ENCODE results near the gene POLR1G.
"Not testable (repeated sequence)": the region's sequence is repeated elsewhere in the genome, so short reads cannot be mapped to it uniquely, and the experiment has no call there.

Gene POLR1G

DNA sequence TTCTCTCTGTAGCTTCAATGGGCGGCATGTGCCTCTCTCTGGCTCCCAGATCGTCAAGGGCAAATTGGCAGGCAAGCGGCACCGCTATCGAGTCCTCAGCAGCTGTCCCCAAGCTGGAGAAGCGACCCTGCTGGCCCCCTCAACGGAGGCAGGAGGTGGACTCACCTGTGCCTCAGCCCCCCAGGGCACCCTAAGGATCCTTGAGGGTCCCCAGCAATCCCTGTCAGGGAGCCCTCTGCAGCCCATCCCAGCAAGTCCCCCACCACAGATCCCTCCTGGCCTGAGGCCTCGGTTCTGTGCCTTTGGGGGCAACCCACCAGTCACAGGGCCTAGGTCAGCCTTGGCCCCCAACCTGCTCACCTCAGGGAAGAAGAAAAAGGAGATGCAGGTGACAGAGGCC is 1.7 kb downstream of the POLR1G start:
- no peak overlapping the region for H3K4me3 ChIP-seq (ENCODE audit: low read depth in 1 of 2, low read length in 2 of 2)
- no peak overlapping the region for H3K27ac ChIP-seq (ENCODE audit: low read depth, low read length)
- peaks cover 3 to 5% of the 10 kb centered on the region in 2 donors for H3K27me3 ChIP-seq (ENCODE audit: control insufficient read depth in 1 of 2, insufficient read depth in 2 of 2, low read length in 2 of 2)
- H3K9ac ChIP-seq (ENCODE audit: low read depth in 1 of 2, low read length in 2 of 2): no peak overlapping the region
- H3K4me1 ChIP-seq (ENCODE audit: control insufficient read depth in 1 of 2, insufficient read depth in 2 of 2, low read length in 2 of 2): peaks cover 20 to 39% of the 10 kb centered on the region in 2 donors
- peaks cover 0 to 3% of the 10 kb centered on the region in 2 donors for H3K36me3 ChIP-seq (ENCODE audit: control insufficient read depth in 1 of 2, insufficient read depth in 2 of 2, low read length in 2 of 2)
- H3K9me3 ChIP-seq (ENCODE audit: control insufficient read depth in 1 of 2, low read length in 2 of 2): no peaks in the 10 kb centered on the region

DNA sequence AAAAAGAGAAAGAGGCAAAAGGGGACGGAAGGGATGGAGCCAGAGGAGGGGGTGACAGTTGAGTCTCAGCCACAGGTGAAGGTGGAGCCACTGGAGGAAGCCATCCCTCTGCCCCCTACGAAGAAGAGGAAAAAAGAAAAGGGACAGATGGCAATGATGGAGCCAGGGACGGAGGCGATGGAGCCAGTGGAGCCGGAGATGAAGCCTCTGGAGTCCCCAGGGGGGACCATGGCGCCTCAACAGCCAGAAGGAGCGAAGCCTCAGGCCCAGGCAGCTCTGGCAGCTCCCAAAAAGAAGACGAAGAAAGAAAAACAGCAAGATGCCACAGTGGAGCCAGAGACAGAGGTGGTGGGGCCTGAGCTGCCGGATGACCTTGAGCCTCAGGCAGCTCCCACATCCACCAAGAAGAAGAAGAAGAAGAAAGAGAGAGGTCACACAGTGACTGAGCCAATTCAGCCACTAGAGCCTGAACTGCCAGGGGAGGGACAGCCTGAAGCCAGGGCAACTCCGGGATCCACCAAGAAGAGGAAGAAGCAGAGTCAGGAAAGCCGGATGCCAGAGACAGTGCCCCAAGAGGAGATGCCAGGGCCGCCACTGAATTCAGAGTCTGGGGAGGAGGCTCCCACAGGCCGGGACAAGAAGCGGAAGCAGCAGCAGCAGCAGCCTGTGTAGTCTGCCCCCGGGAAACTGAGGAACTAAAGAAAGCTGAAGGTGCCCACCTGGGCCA is 2.5 kb downstream of the POLR1G start:
- H3K9me3 ChIP-seq (ENCODE audit: control insufficient read depth in 1 of 2, low read length in 2 of 2): no peaks in the 10 kb centered on the region
- H3K9ac ChIP-seq (ENCODE audit: low read depth in 1 of 2, low read length in 2 of 2): no peak overlapping the region

DNA sequence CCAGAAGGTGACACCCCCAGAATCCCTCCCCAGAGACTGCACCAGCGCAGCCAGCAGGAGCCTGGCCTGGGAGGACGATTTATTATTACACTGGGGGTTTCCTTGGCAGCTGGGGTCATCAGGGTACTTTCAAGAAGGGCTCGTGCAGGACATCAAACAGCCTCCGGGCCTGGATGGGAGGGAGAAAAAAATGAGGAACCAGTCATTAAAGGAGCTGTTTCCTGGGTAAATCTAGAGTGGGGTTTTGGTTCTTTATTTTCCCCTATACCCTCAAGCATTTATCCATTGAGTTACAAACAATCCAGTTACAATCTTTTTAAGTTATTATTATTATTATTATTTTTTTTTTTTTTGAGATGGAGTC is 3.1 kb downstream of the POLR1G start:
- H3K9me3 ChIP-seq (ENCODE audit: control insufficient read depth in 1 of 2, low read length in 2 of 2): no peaks in the 10 kb centered on the region
- H3K27me3 ChIP-seq (ENCODE audit: control insufficient read depth in 1 of 2, insufficient read depth in 2 of 2, low read length in 2 of 2): peaks cover 0 to 3% of the 10 kb centered on the region in 2 donors
- H3K27ac ChIP-seq (ENCODE audit: low read depth, low read length): no peak overlapping the region
- H3K4me3 ChIP-seq (ENCODE audit: low read depth in 1 of 2, low read length in 2 of 2): no peak overlapping the region
- peaks cover 9 to 25% of the 10 kb centered on the region in 2 donors for H3K4me1 ChIP-seq (ENCODE audit: control insufficient read depth in 1 of 2, insufficient read depth in 2 of 2, low read length in 2 of 2)
- peaks cover 8 to 17% of the 10 kb centered on the region in 2 donors for H3K36me3 ChIP-seq (ENCODE audit: control insufficient read depth in 1 of 2, insufficient read depth in 2 of 2, low read length in 2 of 2)
- no peak overlapping the region for H3K9ac ChIP-seq (ENCODE audit: low read depth in 1 of 2, low read length in 2 of 2)

More for the DNA sequence above, 2.5 kb downstream of the POLR1G start:
- H3K27ac ChIP-seq (ENCODE audit: low read depth, low read length): no peak overlapping the region
- H3K4me3 ChIP-seq (ENCODE audit: low read depth in 1 of 2, low read length in 2 of 2): no peak overlapping the region
- H3K4me1 ChIP-seq (ENCODE audit: control insufficient read depth in 1 of 2, insufficient read depth in 2 of 2, low read length in 2 of 2): peaks cover 12 to 30% of the 10 kb centered on the region in 2 donors
- H3K36me3 ChIP-seq (ENCODE audit: control insufficient read depth in 1 of 2, insufficient read depth in 2 of 2, low read length in 2 of 2): peaks cover 8 to 12% of the 10 kb centered on the region in 2 donors
- peaks cover 2 to 5% of the 10 kb centered on the region in 2 donors for H3K27me3 ChIP-seq (ENCODE audit: control insufficient read depth in 1 of 2, insufficient read depth in 2 of 2, low read length in 2 of 2)

DNA sequence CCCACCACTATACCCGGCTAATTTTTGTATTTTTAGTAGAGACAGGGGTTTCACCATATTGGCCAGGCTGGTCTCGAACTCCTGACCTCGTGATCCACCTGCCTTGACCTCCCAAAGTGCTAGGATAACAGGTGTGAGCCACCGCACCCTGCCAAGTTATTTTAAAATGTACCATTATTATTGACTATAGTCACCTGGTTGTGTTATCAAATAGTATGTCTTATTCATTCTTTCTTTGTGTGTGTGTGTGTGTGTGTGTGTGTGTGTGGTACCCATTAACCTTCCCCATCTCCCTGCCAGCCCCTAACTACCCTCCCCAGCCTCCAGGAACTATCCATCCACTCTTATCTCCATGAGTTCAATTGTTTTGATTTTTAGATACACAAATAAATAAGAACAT is 3.9 kb downstream of the POLR1G start:
- not testable (repeated sequence) for H3K27ac ChIP-seq (ENCODE audit: low read depth, low read length); H3K27me3 ChIP-seq (ENCODE audit: control insufficient read depth in 1 of 2, insufficient read depth in 2 of 2, low read length in 2 of 2); H3K4me3 ChIP-seq (ENCODE audit: low read depth in 1 of 2, low read length in 2 of 2); H3K9ac ChIP-seq (ENCODE audit: low read depth in 1 of 2, low read length in 2 of 2); H3K9me3 ChIP-seq (ENCODE audit: control insufficient read depth in 1 of 2, low read length in 2 of 2)
- H3K4me1 ChIP-seq (ENCODE audit: control insufficient read depth in 1 of 2, insufficient read depth in 2 of 2, low read length in 2 of 2): peaks cover 2 to 17% of the 10 kb centered on the region in 2 donors
- peaks cover 8 to 22% of the 10 kb centered on the region in 2 donors for H3K36me3 ChIP-seq (ENCODE audit: control insufficient read depth in 1 of 2, insufficient read depth in 2 of 2, low read length in 2 of 2)

DNA sequence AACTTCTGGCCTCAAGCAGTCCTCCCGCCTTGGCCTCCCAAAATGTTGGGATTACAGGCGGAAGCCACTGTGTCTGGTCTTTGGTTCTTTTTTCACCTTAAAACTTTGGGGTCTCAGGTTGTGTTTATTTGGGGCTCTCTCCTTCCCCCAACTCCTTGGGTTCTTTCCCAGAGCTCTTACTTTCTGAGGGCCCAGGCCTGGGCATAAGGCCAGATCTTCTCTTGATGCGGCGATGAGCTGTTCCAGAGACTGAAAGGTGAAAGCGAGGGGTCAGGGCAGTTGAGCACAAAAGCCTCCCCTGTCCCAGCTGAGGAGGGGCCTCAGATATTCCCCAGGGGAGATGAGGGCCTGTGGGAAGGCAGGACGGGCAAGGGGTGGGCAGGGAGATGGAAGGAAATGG is 7.1 kb downstream of the POLR1G start:
- Histone ChIP-seq H3K27me3 (ENCODE audit: control insufficient read depth in 1 of 2, insufficient read depth in 2 of 2, low read length in 2 of 2) (no peaks in the 10 kb centered on the region), H3K36me3 (ENCODE audit: control insufficient read depth in 1 of 2, insufficient read depth in 2 of 2, low read length in 2 of 2) (peaks cover 17 to 33% of the 10 kb centered on the region in 2 donors), H3K9me3 (ENCODE audit: control insufficient read depth in 1 of 2, low read length in 2 of 2) (no peaks in the 10 kb centered on the region), H3K4me3 (ENCODE audit: low read depth in 1 of 2, low read length in 2 of 2) (no peak overlapping the region), H3K27ac (ENCODE audit: low read depth, low read length) (no peak overlapping the region), H3K9ac (ENCODE audit: low read depth in 1 of 2, low read length in 2 of 2) (no peak overlapping the region), H3K4me1 (ENCODE audit: control insufficient read depth in 1 of 2, insufficient read depth in 2 of 2, low read length in 2 of 2) (no peaks in the 10 kb centered on the region)

DNA sequence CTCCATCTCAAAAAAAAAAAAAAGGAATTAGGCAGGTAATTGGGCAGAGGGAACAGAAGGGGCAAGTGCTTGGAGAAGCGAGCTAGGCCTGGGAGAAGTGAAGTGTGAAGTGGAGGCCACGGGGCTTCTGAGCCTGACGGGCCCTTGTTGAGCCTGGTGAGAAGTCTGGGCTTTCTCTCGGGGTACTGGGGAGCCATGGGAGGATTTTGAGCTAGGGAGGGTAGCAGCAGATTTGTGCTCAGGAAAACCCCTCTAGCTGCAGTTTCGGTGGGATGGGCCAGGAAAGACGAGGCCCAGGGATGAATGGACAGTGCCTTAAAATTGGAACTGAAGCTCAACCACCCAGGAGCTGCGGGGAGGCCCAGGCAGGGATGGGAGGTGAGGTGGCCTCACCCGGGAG is 8.0 kb downstream of the POLR1G start:
- Histone ChIP-seq H3K27me3 (ENCODE audit: control insufficient read depth in 1 of 2, insufficient read depth in 2 of 2, low read length in 2 of 2) (no peaks in the 10 kb centered on the region), H3K27ac (ENCODE audit: low read depth, low read length) (no peak overlapping the region), H3K4me1 (ENCODE audit: control insufficient read depth in 1 of 2, insufficient read depth in 2 of 2, low read length in 2 of 2) (peaks cover 0 to 6% of the 10 kb centered on the region in 2 donors), H3K4me3 (ENCODE audit: low read depth in 1 of 2, low read length in 2 of 2) (no peak overlapping the region), H3K9me3 (ENCODE audit: control insufficient read depth in 1 of 2, low read length in 2 of 2) (no peaks in the 10 kb centered on the region), H3K36me3 (ENCODE audit: control insufficient read depth in 1 of 2, insufficient read depth in 2 of 2, low read length in 2 of 2) (peaks cover 17 to 36% of the 10 kb centered on the region in 2 donors), H3K9ac (ENCODE audit: low read depth in 1 of 2, low read length in 2 of 2) (no peak overlapping the region)

DNA sequence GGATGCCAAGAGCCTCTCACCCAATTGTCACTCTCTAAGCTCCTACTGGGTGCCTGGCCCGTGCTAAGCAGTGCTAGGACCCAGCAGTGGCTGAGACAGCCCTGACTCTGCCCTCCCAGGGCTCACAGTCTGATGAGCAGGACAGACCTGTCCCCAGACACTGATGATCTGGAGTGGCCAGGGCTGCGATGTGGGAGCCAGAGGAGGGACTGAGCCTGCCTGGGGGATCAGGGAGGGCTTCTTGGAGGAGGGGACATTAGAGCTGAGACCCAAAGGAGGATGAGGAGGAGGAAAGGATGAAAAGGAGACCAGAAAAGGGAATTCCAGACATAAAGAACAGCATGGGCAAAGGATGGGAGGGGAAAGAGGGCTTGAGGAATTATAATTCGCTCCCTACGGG is 10.7 kb downstream of the POLR1G start:
- Histone ChIP-seq H3K9me3 (ENCODE audit: control insufficient read depth in 1 of 2, low read length in 2 of 2) (no peaks in the 10 kb centered on the region), H3K4me3 (ENCODE audit: low read depth in 1 of 2, low read length in 2 of 2) (no peak overlapping the region), H3K36me3 (ENCODE audit: control insufficient read depth in 1 of 2, insufficient read depth in 2 of 2, low read length in 2 of 2) (peaks cover 20 to 42% of the 10 kb centered on the region in 2 donors)

DNA sequence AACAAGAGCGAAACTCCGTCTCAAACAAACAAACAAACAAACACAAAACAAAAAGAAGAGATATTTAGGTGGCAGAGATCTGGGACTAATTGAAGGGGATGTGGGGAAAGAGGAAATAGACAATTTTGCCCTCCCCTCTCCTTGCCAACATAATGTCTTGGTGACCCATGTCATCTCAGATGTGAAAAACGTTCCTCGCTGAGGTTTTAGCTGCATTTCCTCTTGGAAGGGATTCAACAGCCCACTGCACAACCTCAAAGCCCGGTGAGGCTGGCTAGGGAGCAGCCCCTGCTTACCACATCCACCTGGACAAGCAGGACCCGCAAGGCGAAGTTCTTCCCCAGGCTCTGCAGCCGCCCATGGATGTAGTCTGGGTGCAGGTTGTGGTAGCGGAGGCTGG is 12.4 kb downstream of the POLR1G start:
- H3K27me3 ChIP-seq (ENCODE audit: control insufficient read depth in 1 of 2, insufficient read depth in 2 of 2, low read length in 2 of 2): no peaks in the 10 kb centered on the region
- H3K9me3 ChIP-seq (ENCODE audit: control insufficient read depth in 1 of 2, low read length in 2 of 2): no peaks in the 10 kb centered on the region
- no peak overlapping the region for H3K4me3 ChIP-seq (ENCODE audit: low read depth in 1 of 2, low read length in 2 of 2)
- peaks cover 6 to 16% of the 10 kb centered on the region in 2 donors for H3K4me1 ChIP-seq (ENCODE audit: control insufficient read depth in 1 of 2, insufficient read depth in 2 of 2, low read length in 2 of 2)
- H3K9ac ChIP-seq (ENCODE audit: low read depth in 1 of 2, low read length in 2 of 2): no peak overlapping the region
- no peak overlapping the region for H3K27ac ChIP-seq (ENCODE audit: low read depth, low read length)
- H3K36me3 ChIP-seq (ENCODE audit: control insufficient read depth in 1 of 2, insufficient read depth in 2 of 2, low read length in 2 of 2): peaks cover 14 to 32% of the 10 kb centered on the region in 2 donors

More for the DNA sequence above, 10.7 kb downstream of the POLR1G start:
- no peak overlapping the region for H3K27ac ChIP-seq (ENCODE audit: low read depth, low read length)
- peaks cover 0 to 6% of the 10 kb centered on the region in 2 donors for H3K4me1 ChIP-seq (ENCODE audit: control insufficient read depth in 1 of 2, insufficient read depth in 2 of 2, low read length in 2 of 2)
- no peak overlapping the region for H3K9ac ChIP-seq (ENCODE audit: low read depth in 1 of 2, low read length in 2 of 2)
- H3K27me3 ChIP-seq (ENCODE audit: control insufficient read depth in 1 of 2, insufficient read depth in 2 of 2, low read length in 2 of 2): no peaks in the 10 kb centered on the region

DNA sequence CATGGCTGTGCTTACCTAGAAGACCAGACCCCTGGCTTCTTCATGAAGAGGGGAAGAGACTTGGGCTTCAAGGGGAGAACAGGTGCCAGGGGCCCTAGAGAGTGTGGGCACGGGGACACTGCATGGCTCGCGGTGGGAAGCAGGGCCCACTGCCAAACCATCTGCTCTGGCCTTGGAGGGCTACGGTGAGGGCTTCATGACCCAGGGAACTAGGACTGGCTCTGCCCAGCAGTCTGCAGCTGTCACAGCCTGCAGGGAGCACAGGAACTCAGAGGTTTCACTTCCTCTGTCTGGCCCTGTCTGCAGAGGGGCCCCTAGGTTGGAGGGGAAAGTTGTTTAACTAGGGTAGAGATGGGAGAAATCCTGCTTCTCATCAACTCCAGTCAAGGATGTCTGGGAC is 13.0 kb downstream of the POLR1G start:
- no peaks in the 10 kb centered on the region for H3K27me3 ChIP-seq (ENCODE audit: control insufficient read depth in 1 of 2, insufficient read depth in 2 of 2, low read length in 2 of 2)
- peaks cover 12 to 22% of the 10 kb centered on the region in 2 donors for H3K4me1 ChIP-seq (ENCODE audit: control insufficient read depth in 1 of 2, insufficient read depth in 2 of 2, low read length in 2 of 2)
- no peaks in the 10 kb centered on the region for H3K9me3 ChIP-seq (ENCODE audit: control insufficient read depth in 1 of 2, low read length in 2 of 2)
- H3K36me3 ChIP-seq (ENCODE audit: control insufficient read depth in 1 of 2, insufficient read depth in 2 of 2, low read length in 2 of 2): peaks cover 12 to 26% of the 10 kb centered on the region in 2 donors
- H3K4me3 ChIP-seq (ENCODE audit: low read depth in 1 of 2, low read length in 2 of 2): no peak overlapping the region
- H3K27ac ChIP-seq (ENCODE audit: low read depth, low read length): no peak overlapping the region
- H3K9ac ChIP-seq (ENCODE audit: low read depth in 1 of 2, low read length in 2 of 2): no peak overlapping the region

DNA sequence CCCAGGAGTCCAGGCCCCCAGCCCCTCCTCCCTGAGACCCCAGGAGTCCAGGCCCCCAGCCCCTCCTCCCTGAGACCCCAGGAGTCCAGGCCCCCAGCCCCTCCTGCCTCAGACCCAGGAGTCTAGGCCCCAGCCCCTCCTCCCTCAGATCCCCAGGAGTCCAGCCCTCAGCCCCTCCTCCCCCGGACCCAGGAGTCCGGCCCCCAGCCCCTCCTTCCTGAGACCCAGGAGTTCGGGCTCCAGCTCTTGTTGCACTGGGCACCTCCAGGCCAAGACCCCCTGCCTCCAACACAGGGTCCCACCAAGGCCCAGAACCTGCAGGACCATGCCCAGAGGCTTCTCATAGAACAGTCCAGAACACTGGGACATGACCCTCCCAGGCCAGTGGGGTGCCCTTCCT is 13.5 kb downstream of the POLR1G start:
- H3K27ac ChIP-seq (ENCODE audit: low read depth, low read length): no peak overlapping the region
- H3K9me3 ChIP-seq (ENCODE audit: control insufficient read depth in 1 of 2, low read length in 2 of 2): no peaks in the 10 kb centered on the region
- H3K36me3 ChIP-seq (ENCODE audit: control insufficient read depth in 1 of 2, insufficient read depth in 2 of 2, low read length in 2 of 2): peaks cover 12 to 21% of the 10 kb centered on the region in 2 donors
- no peaks in the 10 kb centered on the region for H3K27me3 ChIP-seq (ENCODE audit: control insufficient read depth in 1 of 2, insufficient read depth in 2 of 2, low read length in 2 of 2)
- H3K4me1 ChIP-seq (ENCODE audit: control insufficient read depth in 1 of 2, insufficient read depth in 2 of 2, low read length in 2 of 2): peaks cover 15 to 26% of the 10 kb centered on the region in 2 donors
- no peak overlapping the region for H3K4me3 ChIP-seq (ENCODE audit: low read depth in 1 of 2, low read length in 2 of 2)
- H3K9ac ChIP-seq (ENCODE audit: low read depth in 1 of 2, low read length in 2 of 2): no peak overlapping the region

All from duodenal mucosa (tissue), 2 donors.